ENCODE data around the gene PLCG1.

PLCG1 gene

GRCh38 chr20:41126719-41127118, 10.6 kb upstream of the PLCG1 start:
- no peak for TF ChIP-seq CTCF (IDR thresholded peaks at IDR 0.05)

DNA sequence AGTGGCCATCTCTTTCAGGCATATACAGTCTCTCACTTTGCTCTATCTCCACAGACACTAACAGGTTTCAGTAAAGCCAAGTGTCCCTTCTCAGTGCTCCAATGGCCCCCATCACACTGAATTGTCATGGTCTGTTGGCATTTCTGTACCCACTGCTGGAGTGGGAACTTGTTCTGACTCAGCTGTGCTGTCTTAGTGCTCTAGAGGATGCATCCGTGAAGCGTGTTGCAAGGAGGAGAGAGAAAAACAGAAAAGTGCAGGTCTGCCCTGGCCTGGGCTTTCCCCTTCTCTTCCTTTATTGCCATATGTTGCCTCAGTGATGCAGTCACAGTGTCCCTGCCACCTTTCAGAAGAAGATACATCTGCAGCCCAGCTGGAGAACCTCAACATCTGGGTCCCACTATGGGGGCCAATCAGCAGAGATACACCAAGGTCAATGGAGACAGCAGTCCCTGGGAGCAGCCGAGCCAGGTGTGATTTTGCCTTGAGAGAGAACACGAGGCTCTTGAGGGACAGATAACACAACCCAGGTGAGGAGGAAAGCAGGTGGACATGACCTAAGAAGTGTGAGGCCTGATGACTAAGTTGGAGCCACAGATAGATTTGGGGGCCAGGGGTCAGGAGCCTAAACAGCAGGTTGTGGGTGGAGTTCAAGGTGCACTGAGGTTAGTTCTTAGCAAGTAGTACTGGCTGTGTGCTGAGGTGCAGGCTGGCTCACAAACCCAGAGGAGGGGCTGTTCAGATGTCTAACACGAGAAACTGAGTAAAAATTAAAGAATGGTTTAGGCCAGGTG, 5.6 kb upstream of the PLCG1 start:
- no peak for TF ChIP-seq CTCF (IDR thresholded peaks at IDR 0.05)

- TF ChIP-seq CTCF (IDR thresholded peaks at IDR 0.05) = no peak
These were observed 3.5 kb upstream of the PLCG1 start for GRCh38 chr20:41133709-41134361.

DNA sequence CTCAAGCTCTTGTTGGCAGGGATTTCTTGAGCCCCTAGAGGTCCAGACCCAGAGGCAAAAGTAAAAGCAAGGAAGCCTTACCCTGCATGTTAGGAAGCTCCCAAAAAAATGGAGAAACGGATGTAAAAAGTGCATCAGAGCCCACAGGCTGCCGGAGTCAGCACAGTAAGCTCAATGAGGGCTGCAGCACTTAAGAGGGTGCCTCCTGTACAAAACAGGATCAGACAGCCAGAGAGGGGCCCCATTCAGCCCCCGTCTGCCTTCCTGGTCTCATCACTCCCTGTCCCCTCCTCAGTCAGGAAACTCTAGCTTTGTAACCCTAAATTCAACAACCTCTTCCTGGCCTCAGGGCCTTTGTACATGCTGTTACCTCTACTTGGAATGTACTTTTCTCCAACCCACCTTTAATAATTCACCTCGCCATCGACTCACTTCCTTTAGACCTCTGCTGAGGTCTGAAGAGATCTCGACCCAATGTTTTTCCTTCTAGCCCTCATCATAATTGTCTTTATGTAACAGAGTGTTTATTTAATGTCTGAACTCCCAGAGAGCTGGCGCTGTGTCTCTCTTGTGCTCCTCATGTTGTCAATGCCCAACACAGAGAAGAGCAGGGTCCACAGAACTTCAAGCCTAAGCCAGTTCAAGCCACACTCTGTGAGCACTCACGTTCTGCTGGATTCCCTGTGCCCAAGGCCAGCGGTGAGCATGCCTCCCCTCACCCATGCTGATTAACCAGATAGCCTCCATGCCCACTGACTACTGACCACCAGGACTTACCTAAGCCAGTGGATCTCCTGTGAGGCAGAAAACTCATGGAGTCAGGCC, 2.8 kb upstream of the PLCG1 start:
- no peak for TF ChIP-seq CTCF (IDR thresholded peaks at IDR 0.05)

DNA sequence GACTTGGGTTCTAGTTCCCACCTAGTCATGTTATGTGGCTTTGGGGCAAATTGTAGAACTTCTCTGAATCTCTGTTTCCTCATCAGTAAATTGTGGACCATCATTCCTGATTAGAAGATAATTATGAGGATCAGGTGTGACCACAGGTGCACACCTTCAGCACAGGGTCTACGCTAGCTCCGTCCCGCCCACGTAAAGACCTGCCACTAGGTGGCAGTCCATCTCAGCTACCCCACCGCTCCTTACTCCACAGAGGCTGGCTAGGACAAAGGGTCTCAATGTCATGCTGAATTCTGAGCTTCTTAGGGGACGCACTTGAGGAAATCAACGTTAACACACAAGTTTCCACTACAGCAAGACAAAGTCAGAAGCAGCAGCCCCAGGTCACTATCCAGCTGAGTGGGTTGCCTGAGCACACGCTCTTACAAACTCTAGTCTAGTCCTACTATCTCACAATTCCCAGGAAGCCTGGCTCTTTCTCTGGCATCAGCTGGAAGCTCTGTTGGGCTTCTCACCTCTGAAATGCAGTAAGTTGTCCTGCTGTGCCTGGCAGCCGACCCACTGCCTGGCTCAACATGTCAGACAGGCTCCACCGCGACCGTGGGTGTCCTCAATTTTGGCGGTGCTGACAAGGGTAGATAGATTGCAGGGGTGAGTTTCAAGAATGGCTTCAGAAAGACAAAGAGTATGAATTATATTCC, 2.0 kb upstream of the PLCG1 start:
- peak; percentile 79 for TF ChIP-seq CTCF (IDR thresholded peaks at IDR 0.05)

- TF ChIP-seq CTCF (IDR thresholded peaks at IDR 0.05) = no peak
These were observed 1.3 kb upstream of the PLCG1 start for GRCh38 chr20:41135888-41136679.
